Kidney (tissue), 14 donors: ENCODE measurements around the gene SP110. TPM values are rescaled to one million over a fixed set of nuclear protein-coding genes. Genes with fewer than 3 reads are reported as not detected.

Experiments used
- DNase-seq, 5 donors: peaks; one replicate each; pipeline ENCODE4 v3.0.0-alpha.2; 2013 to 2020
- FAIRE-seq: peaks from 2 replicates; lab custom pipeline; 2012; peaks lifted over from hg19 to GRCh38; lab: Jason Lieb, UNC
- H3K27ac ChIP-seq, 2 donors: one replicate each; pipeline ENCODE4 v1.7.0; 2013; ENCODE audit warnings: low read depth in 2 of 2, low read length in 2 of 2, inconsistent platforms in 1 of 2
- H3K27me3 ChIP-seq: one replicate; pipeline ENCODE4 v1.7.1; 2013; ENCODE audit warnings: low read length, inconsistent platforms; ENCODE audit not compliant: control insufficient read depth, insufficient read depth
- H3K36me3 ChIP-seq, 3 donors: one replicate each; pipeline versions ENCODE4 v1.7.0 to v1.7.1; 2013; ENCODE audit warnings: low read length in 3 of 3, control low read depth in 1 of 3, inconsistent platforms in 1 of 3; ENCODE audit not compliant: insufficient read depth in 3 of 3, control insufficient read depth in 2 of 3
- H3K4me1 ChIP-seq, 3 donors: one replicate each; pipeline versions ENCODE4 v1.7.0 to v1.7.1; 2013; ENCODE audit warnings: low read length in 3 of 3, inconsistent platforms in 1 of 3, low read depth in 1 of 3; ENCODE audit not compliant: control insufficient read depth in 2 of 3, insufficient read depth in 2 of 3
- H3K4me3 ChIP-seq, 3 donors: one replicate each; pipeline versions ENCODE4 v1.7.0 to v1.8.1; 2013; ENCODE audit warnings: low read length in 3 of 3, control low read depth in 1 of 3, inconsistent platforms in 1 of 3
- H3K9ac ChIP-seq, 3 donors: one replicate each; pipeline versions ENCODE4 v1.7.0 to v1.7.1; 2013; ENCODE audit warnings: low read length in 3 of 3, control low read depth in 1 of 3, inconsistent platforms in 1 of 3
- H3K9me3 ChIP-seq, 3 donors: one replicate each; pipeline versions ENCODE4 v1.7.0 to v1.7.1; 2013; ENCODE audit warnings: low read length in 3 of 3, control low read depth in 1 of 3, inconsistent platforms in 1 of 3; ENCODE audit not compliant: control insufficient read depth in 2 of 3, insufficient read depth in 1 of 3
- CTCF ChIP-seq: IDR thresholded peaks from 3 replicates; pipeline ENCODE4 v1.5.1; 2012; ENCODE audit warnings: mild to moderate bottlenecking, moderate library complexity, borderline replicate concordance; ENCODE audit not compliant: insufficient read depth; ENCODE audit errors: extremely low read depth
- intact Hi-C: fragments of 100-400 bp; cut with DNase I; formaldehyde crosslinking; loops from one replicate; pipeline ENCODE4 v1.11.1; 2022
- polyA plus RNA-seq: library from polyadenylated mRNA; stranded (reverse); fragments of 350-450 nt; fragmentation: Illumina TruSeq; extraction: RNeasy Lipid Tissue Mini Kit (QIAGEN cat#74804); gene quantifications from one replicate; pipeline ENCODE4 v1.2.3, GENCODE V29; 2014; ENCODE audit warnings: low read depth, low replicate concordance; ENCODE audit not compliant: insufficient read depth
- total RNA-seq: library from RNA; stranded (reverse); fragmentation: NEBNext Ultra II Directional; extraction: Animal tissue kit (Norgen Biotek cat#: 25700); gene quantifications from one replicate; pipeline ENCODE4 v1.2.1, GENCODE V29; 2021
- donor health status: control.
- donor health status: control.
- donor health status: control.
- donor health status: control.
- donor health status: control.
- donor health status: DM: yes; HTN: yes; CAD: no.
- donor health status: Normal renal cell carcinoma (clear cell type).

The SP110 gene
- total and polyA plus RNA-seq, 2 donors from 2014 or later, result 12.7 to 28.3 TPM

DNA sequence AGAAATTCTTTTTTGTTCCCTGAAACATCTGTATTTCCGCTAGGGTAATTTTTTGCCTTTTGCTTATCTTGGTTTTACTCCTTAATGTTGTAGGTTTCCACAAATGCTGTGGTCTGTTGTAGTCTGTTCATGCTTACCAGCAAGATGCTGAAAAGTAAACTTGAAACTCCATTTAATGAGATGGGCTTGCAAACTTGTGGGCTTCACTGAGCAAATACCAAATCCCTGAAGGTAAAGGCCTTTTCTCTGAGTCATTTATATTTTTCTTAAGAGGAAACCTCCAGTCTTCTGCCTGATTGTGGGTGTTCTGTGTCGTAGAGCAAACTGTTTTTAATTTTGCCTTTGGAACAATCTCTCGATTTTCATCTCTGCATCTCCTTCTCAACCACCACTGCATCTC, 15.1 kb upstream of the SP110 start:
- Histone ChIP-seq H3K36me3 (no peaks in the 10 kb centered on the region), H3K27me3 (no peaks in the 10 kb centered on the region), H3K9me3 (peaks cover 0 to 4% (median 0%) of the 10 kb centered on the region in 3 donors), H3K9ac (no peak overlapping the region), H3K4me1 (no peaks in the 10 kb centered on the region), H3K4me3 (no peak overlapping the region), H3K27ac (no peak overlapping the region)
- intact Hi-C loops, result no loop called here
- no peak for FAIRE-seq
- no peak for DNase-seq
- no peak for TF ChIP-seq CTCF

DNA sequence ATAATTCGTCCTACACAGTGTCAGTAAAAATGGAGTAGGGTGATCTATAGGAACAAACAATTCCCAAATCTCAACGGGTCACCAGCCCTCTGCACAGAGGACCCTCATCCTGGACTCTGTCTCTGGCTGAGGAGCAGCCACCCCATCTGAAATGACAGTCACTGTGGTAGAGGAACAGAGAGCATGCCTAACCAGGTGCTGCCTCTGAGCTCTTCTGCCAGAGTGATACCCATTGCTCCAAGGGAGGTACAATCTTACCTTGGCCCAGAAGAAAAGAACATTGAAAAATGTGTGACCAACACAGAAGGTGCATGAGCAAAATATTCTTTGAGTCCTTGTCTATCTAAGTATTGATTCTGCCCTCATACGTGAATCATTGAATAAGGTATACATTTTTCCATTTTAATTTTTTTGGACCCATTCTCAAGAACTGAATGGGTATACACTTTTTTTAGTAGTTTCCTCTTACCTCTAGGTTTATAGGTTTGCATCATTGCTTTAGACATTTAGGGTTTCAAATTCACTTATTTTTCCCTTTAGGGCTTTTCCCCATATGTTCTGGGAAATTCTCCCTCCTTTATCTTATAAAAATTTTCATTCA, 14.4 kb upstream of the SP110 start:
- Histone ChIP-seq H3K9ac (no peak overlapping the region), H3K36me3 (no peaks in the 10 kb centered on the region), H3K27ac (no peak overlapping the region), H3K27me3 (no peaks in the 10 kb centered on the region), H3K9me3 (peaks cover 0 to 4% (median 0%) of the 10 kb centered on the region in 3 donors), H3K4me1 (no peaks in the 10 kb centered on the region), H3K4me3 (no peak overlapping the region)
- intact Hi-C loops, result no loop called here
- no peak for FAIRE-seq
- no peak for TF ChIP-seq CTCF
- DNase-seq, result no peak

- DNase-seq (no peak), FAIRE-seq (no peak)
- intact Hi-C loops, result no loop called here
- H3K27me3 ChIP-seq, result no peaks in the 10 kb centered on the region
- H3K27ac ChIP-seq, result no peak overlapping the region
- no peak overlapping the region for H3K9ac ChIP-seq
- peaks cover 0 to 4% (median 0%) of the 10 kb centered on the region in 3 donors for H3K9me3 ChIP-seq
- no peak for TF ChIP-seq CTCF
- no peaks in the 10 kb centered on the region for H3K4me1 ChIP-seq
- H3K36me3 ChIP-seq, result no peaks in the 10 kb centered on the region
- no peak overlapping the region for H3K4me3 ChIP-seq
These were observed 11.5 kb upstream of the SP110 start for GRCh38 chr2:230231251-230231650.
